Measurements from ENCODE around the gene CCNI2.

Gene CCNI2

GRCh38 chr5:132750471-132751230, 3.4 kb downstream of the CCNI2 start:
- no peak for DNase-seq

DNA sequence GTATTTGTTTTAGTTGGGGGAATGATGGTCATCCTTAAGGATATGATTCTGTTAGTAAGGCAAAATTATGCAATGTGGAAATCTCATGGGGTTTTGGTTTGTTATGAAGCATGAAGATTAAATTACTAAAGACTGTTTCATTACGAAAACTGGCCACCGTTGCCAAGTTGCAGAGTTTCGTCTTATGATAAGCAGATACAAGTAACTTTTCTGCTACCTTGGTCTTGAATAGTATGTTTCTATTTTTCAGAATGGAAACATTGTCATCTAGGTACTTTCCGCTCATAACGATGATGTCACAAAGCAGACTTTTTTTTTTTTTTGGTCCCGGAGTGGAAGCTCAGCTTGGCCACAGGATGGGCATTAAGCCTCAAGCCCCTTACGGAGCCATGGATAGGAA, 4.2 kb downstream of the CCNI2 start:
- no peak for DNase-seq

DNA sequence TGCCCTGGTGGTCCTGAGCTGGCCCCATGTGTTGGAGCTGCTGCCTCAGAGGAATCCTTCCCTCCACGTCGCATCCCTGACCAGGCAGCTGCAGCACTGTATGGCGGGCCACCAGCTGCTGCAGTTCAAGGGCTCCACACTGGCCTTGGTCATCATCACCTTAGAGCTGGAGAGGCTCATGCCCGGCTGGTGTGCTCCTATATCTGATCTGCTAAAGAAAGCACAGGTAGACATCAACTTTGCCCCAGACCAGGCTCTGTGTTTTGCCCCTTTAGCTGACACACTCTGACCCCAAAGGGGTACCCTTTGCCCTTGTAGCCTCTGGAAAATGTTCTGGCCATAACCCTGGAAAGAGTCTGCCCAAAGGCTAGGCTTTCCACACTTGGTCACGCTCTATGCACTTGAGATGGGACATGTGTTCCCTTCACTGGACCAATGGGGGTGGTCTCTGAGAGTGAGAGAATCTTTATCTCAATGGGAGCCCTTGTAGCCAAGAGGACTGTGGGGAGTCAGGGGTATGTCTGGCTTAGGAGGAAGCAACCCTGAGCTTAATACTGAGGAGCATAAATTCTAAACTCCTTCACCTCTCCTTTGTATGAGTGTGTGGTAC, 4.8 kb downstream of the CCNI2 start:
- DNase-seq, result no peak

- no peak for DNase-seq
Measured at GRCh38 chr5:132752581-132753125, 5.4 kb downstream of the CCNI2 start.

- DNase-seq, result no peak
Measured at GRCh38 chr5:132753135-132753987, 6.1 kb downstream of the CCNI2 start.

GRCh38 chr5:132754111-132754510, 6.9 kb downstream of the CCNI2 start:
- DNase-seq, result no peak

GRCh38 chr5:132754947-132755346, 7.7 kb downstream of the CCNI2 start:
- DNase-seq, result no peak

DNA sequence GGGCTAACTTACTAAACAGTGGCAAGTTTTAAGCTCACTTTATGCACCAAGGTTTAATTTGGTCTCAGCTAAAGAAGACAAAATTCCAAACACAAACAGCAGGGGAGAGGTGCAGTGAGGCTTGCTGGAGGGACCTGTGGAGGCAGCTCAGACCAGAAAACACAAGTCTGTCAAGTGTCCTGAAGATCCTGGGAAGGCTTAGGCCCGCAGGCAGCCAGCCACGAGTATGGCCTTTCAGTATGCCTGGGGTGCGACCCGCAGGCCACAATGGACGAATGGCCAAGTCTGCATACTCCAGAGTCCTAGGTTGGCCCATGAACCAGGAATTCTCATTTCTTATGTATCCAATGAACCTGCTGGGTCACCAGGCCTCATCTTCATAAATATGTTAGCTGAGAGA, 9.3 kb downstream of the CCNI2 start:
- DNase-seq, result no peak

DNA sequence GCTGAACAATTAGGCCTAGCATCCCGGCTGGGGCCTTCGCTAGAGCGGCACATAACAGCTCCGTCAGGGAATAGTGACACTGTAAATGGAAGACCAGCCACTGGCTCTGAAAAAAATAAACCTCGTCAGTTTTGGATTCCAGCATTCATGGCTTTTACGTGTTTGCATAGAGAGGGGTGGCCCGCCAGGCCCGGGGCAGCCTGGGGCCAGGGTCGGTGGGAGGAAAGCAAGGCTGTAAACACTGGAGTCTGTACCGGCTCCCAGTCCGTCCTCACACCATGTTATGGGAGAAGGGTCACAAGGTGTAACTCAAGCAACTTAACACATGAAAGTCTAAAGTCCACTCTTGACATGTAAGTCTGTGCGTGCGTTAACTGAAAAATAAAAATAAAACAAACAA, 11.2 kb downstream of the CCNI2 start:
- DNase-seq, result no peak

DNA sequence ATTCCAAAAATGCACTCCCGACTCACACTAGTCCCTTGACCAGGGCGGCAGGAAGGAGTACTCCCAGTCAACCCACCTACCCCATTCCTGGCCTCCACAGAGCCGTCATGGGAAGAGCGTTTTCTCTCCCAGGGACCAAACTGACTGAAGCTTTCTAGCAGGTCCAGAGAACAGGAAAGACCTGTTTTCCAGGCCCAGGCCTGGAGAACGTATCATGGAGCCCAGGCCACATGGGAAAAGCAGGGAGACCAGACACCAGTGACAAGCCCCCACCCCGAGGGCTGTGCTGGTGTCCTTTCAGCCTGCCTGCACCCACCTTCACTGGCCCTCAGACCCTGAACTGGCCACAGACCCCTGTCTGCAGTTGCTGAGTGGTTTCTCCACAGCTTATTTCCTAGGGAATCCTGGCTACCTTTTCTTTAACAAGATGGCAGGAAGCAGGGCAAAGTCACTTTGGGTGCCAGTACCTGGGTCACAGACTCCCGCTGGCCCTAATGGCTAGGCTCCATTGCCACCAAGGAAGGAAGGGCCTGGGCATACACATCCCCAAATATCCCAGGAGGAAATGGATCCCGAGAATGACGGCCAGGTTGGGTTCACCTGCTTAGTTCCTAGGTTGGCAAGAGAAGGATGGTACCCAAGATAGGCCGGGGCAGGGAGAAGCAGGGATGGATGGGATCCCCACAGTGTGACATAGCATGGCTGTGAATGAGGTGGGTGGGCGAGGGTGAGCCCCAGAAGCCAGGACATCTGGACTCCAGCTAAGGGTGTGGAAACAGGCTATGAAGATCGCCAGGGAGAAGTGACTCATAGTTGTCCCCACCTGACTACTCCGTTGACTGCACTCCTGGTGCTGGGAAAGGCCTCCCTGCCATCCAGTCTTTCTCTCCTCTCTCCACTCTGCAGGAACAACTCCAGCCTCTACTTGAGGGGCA, 12.2 kb downstream of the CCNI2 start:
- no peak for DNase-seq

- DNase-seq, result no peak
Measured at GRCh38 chr5:132760049-132760420, 12.8 kb downstream of the CCNI2 start.

- DNase-seq, result no peak
Measured at GRCh38 chr5:132760601-132761317, 13.5 kb downstream of the CCNI2 start.

DNA sequence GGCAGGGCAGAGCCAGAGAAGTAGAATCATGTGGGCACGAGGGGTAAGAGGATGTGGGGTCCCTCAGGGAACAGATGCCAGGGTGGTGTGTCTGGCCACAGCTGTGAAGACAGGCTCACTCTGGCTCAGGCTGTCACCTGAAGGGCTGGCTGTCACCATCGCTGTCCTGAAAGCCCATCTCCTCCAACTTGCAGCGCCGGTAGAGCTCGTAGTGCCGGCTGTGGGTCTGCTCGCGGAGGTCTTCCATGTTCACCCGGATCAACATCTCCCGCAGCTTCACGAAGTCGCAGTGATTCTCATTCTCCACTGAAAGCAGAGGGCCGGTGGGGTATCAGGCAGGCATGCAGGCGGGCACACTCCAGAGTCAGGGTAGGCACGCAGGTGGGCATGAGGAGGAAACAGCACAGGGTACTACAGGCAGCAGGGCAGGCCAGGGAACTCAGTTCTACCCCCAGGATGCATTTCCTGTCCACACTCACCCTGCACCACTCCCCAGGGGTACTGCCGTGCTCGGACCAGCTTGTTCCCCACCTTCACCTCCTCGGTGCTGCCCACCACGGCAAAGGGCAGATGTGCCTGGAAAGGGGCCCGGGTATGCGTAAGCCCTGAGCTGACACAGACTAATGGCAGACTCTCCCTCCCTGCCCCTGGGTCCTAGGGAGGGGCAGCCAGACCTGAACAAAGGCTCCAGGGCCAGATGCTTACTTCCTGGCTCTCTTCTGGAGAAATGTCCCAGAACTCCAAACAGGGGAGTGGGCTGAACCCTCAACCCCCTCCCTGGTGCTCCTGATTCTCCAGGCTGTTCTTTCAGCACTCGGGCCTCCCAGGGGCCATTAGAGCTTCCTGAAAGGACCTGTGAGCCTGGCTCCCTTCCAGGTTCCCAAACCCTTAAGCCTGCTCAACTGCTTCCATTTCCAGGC, 14.4 kb downstream of the CCNI2 start:
- DNase-seq, result no peak

GRCh38 chr5:132762246-132763000, 15.2 kb downstream of the CCNI2 start:
- DNase-seq, result no peak

GRCh38 chr5:132763181-132764036, 16.2 kb downstream of the CCNI2 start:
- DNase-seq, result no peak

DNA sequence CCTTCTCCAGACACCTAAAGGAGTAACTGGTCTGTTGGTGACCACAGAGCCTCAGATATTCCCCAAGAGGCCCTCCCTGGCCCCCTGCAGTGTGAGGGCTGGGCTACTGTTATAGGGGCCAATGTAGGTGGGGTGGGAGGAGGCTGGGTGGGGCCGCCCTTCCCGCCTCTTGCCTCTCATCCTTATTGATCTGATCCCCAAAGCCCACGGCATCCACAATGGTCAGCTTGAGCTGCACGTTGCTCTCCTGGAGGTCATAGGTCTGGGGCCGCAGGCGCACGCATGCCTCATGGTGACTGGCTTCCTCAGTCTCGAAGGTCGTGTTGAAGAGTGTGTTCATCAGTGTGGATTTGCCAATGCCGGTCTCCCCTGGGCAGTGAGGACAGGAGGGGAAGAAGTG, 16.8 kb downstream of the CCNI2 start:
- no peak for DNase-seq

GRCh38 chr5:132764671-132765238, 17.5 kb downstream of the CCNI2 start:
- no peak for DNase-seq

DNA sequence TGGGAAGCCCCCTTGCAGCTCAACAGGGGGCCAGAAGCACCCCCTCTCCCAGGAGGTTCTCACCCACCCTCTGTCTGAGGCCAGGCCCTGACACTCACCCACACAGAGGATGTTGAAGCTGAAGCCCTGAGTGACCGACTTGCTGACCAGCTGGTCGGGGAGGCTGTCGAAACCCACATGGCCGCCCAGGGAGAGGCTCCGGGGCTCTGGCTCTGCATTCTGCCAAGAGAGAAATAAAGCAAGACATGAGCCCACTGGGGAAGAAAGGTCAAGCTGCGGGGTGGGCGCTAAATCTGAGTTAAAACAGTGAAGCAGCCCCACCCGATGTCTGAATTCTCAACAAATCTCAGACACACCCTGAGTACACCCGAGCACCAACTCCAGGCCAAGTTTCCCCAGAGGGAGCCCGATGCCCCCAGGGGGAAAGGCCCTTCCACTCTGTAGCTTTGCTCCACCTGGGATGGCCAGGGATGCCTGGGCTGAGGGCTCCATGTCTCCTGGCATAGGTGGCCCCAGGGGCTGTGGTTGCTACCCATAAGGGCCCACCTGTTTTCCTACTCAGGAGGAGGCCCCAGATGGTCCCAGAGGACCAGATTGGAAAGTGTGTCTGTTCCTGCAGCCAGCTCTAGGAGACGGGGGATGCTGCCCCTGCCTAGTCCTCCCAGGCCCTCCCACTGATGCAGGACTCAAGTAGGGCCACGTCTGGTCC, 18.2 kb downstream of the CCNI2 start:
- DNase-seq, result no peak

All from left hindlimb (tissue), 1 donor.